ENCODE data around the gene NTMT1.

NTMT1 gene

GRCh38 chr9:129597355-129598088, 28.4 kb upstream of the NTMT1 start:
- peak; percentile 85 for DNase-seq (ENCODE audit: low spot score)

DNA sequence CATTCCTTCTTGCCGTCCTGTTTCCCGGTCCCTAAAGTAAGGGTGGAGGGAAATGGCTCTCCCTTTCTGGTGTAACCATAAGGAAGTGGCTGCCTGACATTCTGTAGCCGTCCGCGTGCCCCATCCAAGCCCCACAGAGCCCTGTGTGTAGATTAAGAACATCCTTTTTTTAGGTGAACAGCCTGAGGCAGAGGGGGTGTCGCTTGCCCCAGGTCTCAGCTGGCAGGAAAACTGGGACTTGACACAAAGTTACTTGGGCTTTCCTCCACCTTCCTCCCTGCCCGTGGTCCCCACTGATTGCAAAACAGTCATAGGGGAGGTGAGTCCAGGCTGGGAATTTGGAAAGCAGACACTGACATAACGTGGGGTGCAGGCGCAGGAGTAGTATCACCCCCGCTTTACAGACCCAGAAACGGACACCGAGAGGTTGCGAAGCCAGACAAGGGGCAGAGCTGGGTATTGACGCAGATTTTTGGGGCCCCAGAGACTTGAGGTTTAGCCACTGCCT, 27.8 kb upstream of the NTMT1 start:
- DNase-seq (ENCODE audit: low spot score), result no peak

- no peak for DNase-seq (ENCODE audit: low spot score)
Measured at GRCh38 chr9:129601082-129601674, 24.8 kb upstream of the NTMT1 start.

DNA sequence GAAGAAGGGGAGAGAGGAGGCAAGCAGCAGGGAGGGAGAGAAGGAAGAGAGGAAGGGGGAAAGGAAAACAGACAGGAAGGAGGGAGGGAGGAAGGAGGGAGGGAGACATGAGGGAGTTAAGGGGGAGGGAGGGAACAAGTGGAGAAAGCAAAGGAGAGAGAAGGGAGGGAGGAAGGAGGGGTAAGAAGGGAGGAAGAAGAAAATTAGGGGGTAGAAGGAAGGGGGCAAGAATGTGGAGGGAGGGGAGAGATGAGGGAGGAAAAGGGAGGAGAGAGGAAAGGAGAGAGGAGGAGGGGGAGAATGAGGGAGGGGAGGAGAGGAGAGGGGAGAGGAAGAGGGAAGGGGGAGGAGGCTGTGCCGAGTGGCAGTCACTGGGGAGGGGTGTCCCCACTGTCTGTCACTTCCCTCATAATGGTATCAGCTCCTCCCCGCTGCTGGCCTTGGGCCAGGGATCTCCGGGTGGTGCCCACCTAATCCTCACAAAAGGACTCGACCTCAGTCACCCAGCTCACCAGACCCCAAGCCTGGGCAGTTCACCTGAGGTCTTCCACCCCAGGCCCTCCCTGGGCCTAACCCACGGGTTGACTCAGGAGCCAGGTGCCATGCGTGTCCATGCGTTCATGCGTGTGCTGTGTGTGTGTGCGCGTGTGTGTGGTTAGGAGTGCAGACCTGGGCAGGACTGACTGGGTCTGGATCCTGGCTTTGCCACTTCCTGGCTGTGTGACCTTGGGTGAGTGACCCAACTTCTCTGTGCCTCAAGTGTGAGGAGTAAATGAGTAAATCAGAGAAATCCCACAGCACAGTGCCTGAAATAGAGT, 23.2 kb upstream of the NTMT1 start:
- DNase-seq (ENCODE audit: low spot score), result no peak

DNA sequence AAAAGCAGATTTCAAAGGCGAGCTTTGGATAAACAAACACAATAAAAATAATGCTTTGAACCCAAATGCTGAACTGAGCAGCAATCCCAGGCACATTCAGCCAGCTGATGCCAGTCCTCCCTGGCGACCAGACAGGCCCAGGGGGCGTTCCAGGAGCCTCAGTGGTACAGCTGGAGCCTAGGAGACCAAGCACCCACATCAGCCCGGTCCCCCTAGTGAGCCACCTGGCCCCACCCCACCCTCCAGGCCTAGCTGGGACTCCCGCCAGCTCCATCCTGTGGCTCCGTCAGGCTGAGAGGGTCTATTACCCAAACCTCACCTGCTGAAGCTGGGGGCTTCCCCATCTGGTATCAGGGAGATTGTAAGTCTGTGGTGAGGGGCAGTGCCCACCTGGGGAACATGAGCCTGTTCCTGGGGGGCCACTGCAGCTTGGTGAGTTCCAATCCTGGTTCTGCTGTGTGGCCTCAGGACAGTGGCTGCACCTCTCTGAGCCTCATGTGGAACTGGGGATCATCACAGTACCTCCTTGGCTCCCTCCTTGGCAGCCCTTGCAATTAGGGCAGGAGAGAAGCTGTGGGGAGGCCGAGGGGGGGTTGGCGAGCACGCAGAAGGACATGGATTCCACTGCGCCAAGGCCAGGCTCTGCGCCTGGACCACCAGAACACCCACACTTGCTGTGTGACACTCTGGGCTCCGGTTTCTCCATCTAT, 21.8 kb upstream of the NTMT1 start:
- DNase-seq (ENCODE audit: low spot score), result no peak

DNA sequence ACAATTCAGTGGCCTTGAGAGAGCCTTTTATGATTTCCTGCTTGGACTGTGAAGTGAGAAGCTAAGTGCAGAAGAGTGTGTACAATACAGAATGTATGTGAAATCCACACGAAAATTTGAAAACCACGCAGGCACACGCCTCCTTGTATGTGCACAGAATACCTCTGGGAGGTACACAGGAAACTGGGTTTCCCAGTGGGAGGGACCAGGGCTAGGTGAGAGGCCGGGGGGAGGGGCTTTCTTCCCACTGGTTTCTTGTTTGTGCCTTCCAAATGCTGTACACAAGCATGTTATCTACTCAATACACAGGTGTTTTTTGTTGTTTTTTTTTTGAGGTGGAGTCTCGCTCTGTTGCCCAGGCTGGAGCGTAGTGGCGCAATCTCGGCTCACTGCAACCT, 21.2 kb upstream of the NTMT1 start:
- DNase-seq (ENCODE audit: low spot score), result no peak

- DNase-seq (ENCODE audit: low spot score), result no peak
Measured at GRCh38 chr9:129606161-129607026, 19.6 kb upstream of the NTMT1 start.

GRCh38 chr9:129607027-129607387, 19.0 kb upstream of the NTMT1 start:
- no peak for DNase-seq (ENCODE audit: low spot score)

DNA sequence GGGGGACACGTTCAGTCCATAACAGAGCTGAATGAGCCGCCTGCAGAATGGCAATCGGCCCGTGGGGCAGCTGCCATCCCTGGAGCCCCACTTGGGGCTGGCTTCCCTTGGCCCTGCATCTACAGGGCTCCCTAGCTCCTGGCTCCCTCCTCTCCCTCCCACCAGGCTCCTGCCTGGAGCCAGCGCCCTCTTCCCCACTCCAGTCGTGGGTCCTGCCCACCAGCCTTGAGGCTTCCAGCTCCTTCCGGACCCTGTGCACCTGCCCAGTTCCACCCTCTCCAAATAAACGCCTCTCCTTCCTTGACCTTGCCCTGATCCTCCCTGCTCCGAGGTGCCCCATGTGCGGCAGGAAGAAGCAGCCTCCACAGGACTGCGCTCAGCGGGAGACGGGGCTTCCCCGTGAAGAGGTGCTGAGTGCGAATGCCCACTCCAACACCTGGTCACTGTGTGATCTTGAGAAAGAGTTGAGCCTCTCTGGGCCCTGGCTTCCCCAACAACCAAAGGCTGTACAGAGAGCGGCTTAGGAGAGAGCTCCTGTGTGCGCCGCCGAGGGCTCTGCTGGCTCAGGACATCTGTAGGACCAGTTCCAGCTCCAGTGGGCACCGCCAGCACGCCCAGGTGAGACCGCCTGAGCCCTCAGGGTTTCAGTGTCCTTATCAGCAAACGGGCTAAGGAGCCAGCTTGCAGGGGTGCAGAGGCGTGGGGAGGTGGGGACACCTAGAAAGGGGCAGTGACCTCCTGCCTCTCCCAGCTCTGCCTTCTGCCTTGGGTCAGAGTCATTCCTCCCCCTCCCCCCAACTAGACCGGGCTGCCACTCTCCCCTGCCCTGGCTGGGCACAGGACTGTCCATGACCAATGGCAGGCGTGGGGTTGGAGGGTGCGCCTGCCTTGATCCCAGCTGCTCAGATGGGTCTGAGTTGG, 17.1 kb upstream of the NTMT1 start:
- no peak for DNase-seq (ENCODE audit: low spot score)

- DNase-seq (ENCODE audit: low spot score), result peak; percentile 82
Measured at GRCh38 chr9:129609486-129610212, 16.3 kb upstream of the NTMT1 start.

DNA sequence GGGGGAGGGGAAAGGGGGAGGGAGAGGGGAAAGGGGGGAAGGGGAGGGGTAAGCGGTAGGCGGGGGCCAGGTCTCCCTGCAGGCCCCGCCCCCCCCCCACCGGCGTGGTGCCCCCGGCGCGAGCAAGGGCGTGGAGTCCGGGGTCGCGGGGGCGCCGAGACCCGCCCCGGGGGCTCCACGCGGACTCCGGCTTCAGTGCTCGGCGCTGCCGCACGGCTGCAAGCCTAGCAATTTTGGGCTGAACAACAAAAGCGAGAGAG, 15.8 kb upstream of the NTMT1 start:
- no peak for DNase-seq (ENCODE audit: low spot score)

DNA sequence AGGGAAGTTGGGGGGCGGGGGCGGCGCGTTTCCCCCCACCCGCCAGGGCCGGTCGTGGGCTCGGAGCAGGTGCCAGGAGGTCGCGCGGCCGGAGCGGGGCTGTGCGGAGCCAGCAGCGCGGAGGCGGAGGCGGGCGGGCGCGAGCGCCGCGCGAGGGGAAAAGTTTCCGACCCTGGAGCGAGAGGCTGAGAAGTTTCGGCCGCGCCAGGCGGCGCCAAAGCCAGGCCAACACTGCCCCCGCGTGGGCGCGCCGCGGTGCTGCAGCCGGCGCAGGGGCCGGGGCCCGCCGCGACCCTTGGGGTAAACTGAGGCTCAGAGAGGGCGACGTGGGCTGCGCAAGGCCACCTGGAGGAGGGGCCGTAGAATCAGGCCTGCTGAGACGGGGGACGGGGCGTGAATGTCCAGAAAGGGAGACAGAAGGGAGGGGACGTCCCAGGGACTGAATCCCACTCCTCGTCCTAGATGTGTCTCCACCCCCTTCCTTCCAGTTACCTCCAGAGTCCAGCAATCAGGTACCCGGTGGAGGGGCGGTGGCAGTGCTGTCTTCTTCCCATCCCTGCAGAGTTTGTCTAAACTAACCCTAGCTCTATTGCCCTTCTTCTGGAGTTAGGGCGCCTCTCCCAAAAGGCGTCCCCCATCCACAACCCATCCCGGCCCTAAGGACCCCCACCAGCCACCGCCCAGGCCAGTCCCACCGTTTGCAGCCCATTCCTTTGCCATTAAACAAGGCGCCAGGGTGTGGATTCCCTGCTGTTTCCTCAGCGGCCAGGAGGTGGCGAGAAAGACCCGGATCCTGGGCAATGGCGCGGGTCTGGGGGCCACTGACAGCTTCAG, 15.3 kb upstream of the NTMT1 start:
- peak; percentile 89 for DNase-seq (ENCODE audit: low spot score)

DNA sequence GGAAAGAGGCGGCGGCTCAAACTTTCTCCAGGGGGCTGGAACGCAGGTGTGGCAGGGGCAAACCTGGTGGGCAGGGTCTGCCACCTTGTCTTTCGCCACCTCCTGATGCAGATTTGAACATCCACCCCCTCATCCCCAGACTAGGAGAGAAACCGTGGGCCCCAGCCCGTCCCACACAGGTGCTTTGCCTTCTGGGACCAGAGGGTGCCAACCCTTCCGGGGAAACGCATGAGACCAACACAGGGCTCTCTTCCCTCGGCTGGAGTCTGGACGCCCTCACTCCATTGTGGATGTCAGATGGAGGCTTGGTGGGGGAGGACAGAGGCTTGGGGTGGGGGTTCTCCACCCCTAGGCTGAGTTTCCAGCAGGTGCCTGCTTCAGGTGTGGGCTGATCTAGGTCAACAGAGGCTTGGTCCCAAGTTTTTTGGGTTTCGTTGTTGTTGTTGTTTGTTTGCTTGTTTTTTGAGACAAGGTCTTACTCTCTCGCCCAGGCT, 14.6 kb upstream of the NTMT1 start:
- DNase-seq (ENCODE audit: low spot score), result no peak

- DNase-seq (ENCODE audit: low spot score), result no peak
Measured at GRCh38 chr9:129612123-129612522, 13.8 kb upstream of the NTMT1 start.

DNA sequence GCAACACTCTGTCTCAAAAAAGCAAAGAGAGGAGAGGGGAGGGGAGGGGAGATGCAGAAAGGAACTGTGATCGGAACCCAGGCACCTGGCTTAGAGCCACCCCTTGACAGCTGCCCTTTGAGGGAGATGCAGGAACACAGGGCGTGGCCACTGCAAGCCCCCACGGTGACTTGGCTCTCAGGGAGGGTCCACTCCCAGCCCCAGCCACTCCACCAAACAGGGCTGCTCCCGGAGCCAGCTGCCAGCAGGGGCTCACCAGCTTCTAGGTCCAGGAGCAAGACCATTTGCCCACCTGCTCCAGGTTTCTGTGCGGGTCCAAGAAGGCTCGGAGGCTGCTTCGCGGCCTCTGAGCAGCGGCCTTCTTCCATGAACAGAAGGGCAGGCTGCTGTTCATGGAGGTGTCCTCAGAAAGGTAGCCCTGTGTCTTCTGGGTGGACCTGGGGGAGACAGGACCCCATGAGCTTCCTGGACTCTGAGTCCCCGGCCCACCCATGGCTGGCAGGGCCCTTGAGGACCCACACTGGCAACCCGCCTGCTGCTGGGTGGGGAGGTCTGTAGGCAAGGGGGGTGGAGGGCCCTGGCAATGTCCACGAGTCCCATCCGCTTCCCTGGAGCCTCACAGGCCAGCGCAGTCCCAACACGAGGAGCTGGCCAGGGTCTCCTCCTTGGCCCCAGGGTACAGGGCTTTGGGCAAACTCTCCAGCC, 13.0 kb upstream of the NTMT1 start:
- DNase-seq (ENCODE audit: low spot score), result no peak

DNA sequence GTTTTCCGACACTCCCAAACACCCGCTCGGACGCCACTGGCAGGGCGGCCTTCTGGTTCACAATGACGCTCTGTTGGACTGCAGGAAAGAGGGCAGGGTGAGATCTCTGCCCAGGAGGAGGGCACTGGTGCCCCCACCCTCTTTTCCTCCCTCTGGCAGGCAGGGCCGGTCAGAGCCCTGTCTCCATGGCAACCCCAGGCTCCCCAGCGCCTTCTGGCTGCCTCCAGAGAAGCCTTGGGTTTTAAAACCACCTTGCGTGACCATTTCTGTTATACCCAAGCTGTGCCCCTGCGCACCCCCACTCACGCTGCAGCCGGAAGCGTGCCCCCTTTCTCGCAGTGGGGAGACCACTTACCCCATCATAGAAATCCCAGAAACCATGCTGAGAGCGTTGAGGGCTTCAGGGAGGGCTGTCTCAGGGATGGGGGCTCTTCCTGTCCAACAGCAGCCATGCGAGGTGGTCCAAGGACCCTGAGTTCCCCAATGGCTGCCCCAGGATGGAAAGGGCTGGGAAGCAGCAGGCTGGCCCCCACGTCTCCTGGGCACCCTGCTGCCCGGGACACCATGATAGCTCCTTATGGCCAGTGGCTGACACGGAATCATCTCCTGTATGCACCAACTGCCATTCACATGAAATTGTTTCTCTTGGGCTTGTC, 12.3 kb upstream of the NTMT1 start:
- DNase-seq (ENCODE audit: low spot score), result no peak

DNA sequence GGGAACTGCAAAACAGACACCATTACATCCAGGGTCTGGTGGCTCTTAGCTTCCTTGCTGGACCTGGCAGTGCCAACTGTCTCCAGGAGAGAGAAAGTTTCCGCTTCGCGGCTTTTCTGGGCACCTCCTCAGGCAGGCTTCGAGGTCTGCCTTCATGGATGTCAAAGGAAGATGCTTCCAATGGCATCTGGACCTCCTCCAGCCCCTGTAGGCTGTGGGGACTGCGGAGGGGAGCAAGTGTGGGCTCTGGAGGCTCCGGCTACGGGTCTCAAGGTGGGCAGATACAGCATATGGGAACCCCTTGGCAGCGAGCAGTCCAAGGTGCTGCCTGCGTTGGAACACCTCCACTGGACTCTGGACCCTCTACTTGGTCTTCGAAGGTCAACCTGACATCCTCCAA, 11.0 kb upstream of the NTMT1 start:
- DNase-seq (ENCODE audit: low spot score), result no peak
